H1 (cell line): ENCODE measurements around the gene TK2.

Experiments used
- BRCA1 ChIP-seq: IDR thresholded peaks from 2 replicates; pipeline ENCODE4 v1.6.1; 2012; ENCODE audit warnings: low read depth, low read length, improper control_type of control experiment
- EZH2 ChIP-seq: fragments of 200-600 bp; sonication (generic); IDR thresholded peaks from 2 replicates; pipeline ENCODE4 v1.7.1; 2012; ENCODE audit warnings: low read depth, mild to moderate bottlenecking, moderate library complexity, low read length, inconsistent platforms; ENCODE audit not compliant: severe bottlenecking
- MAFK ChIP-seq: IDR thresholded peaks from 2 replicates; pipeline ENCODE4 v1.6.1; 2012; ENCODE audit warnings: low read depth, mild to moderate bottlenecking, improper control_type of control experiment, low read length
- RAD21 ChIP-seq, 2 experiments: IDR thresholded peaks in 1 of 2; conservative IDR thresholded peaks in 1 of 2; 2 replicates each; pipeline ENCODE4 v1.6.1; 2011; ENCODE audit warnings: low read depth in 2 of 2, low read length in 2 of 2, improper control_type of control experiment in 1 of 2, inconsistent platforms in 1 of 2, mild to moderate bottlenecking in 1 of 2, moderate library complexity in 1 of 2
- SUZ12 ChIP-seq: fragments of 200-600 bp; sonication (generic); IDR thresholded peaks from 2 replicates; pipeline ENCODE4 v1.6.1; 2012; ENCODE audit warnings: mild to moderate bottlenecking, inconsistent platforms, low read length, moderate library complexity, mixed read lengths
- USF2 ChIP-seq: IDR thresholded peaks from 2 replicates; pipeline ENCODE4 v1.6.1; 2011; ENCODE audit warnings: low read length, improper control_type of control experiment
- ZNF274 ChIP-seq: IDR thresholded peaks from 2 replicates; pipeline ENCODE4 v1.7.0; 2012; ENCODE audit warnings: low read length, borderline replicate concordance; ENCODE audit errors: extremely low read depth
- TF ChIP-seq, protein P1 (sequence below), 3 experiments: IDR thresholded peaks; 1 replicate in 2 of 3; 2 replicates in 1 of 3; pipeline versions ENCODE4 v1.5.1 to v1.6.1; 2011; ENCODE audit warnings: low read length in 3 of 3, mild to moderate bottlenecking in 3 of 3, inconsistent platforms in 2 of 3, low read depth in 1 of 3, moderate library complexity in 1 of 3; ENCODE audit not compliant: insufficient read depth in 1 of 3; ENCODE audit errors: control extremely low read depth in 1 of 3

DNA sequence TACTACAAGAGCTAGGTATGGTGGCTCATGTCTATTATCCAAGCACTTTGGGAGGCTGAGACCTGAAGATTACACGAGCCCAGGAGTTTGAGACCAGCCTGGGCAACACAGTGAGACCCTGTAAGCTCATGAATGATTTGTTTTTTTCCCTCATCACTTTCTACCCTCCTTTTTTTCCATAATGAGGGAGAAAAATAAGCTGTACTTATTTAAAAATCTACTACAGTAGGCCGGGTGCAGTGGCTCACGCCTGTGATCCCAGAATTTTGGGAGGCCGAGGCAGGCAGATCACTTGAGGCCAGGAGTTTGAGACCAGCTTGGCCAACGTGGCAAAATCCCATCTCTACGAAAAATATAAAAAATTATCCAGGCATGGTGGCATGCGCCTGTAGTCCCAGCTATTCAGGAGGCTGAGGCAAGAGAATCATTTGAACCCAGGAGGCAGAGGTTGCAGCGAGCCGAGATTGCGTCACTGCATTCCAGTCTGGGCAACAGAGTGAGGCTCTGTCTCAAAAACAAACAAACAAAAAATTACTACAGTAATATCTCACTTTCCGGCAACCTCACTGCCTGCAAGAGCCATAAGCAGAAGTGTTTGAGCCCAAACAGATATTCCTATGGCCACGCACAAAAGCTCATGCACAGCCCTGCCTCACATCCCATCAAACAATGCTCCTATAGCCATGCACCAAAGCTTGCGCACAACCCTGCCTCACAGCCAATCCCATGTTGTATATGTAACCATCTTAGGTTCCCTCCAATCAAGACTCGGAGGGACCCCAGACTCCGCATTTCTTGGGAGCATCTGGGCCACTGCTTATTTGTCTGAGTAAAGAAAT is 37.4 kb downstream of the TK2 start:
- TF ChIP-seq MAFK (no peak), USF2 (no peak), RAD21 (IDR thresholded peaks at IDR 0.05 in 1 of 2, conservative IDR thresholded peaks at IDR 0.05 in 1 of 2; ENCODE audit: low read depth in 2 of 2, low read length in 2 of 2) (no peak), EZH2 (no peak), ZNF274 (no peak), BRCA1 (no peak), SUZ12 (no peak)
- TF ChIP-seq, protein P1, sequence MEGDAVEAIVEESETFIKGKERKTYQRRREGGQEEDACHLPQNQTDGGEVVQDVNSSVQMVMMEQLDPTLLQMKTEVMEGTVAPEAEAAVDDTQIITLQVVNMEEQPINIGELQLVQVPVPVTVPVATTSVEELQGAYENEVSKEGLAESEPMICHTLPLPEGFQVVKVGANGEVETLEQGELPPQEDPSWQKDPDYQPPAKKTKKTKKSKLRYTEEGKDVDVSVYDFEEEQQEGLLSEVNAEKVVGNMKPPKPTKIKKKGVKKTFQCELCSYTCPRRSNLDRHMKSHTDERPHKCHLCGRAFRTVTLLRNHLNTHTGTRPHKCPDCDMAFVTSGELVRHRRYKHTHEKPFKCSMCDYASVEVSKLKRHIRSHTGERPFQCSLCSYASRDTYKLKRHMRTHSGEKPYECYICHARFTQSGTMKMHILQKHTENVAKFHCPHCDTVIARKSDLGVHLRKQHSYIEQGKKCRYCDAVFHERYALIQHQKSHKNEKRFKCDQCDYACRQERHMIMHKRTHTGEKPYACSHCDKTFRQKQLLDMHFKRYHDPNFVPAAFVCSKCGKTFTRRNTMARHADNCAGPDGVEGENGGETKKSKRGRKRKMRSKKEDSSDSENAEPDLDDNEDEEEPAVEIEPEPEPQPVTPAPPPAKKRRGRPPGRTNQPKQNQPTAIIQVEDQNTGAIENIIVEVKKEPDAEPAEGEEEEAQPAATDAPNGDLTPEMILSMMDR (IDR thresholded peaks at IDR 0.05; ENCODE audit: control extremely low read depth in 1 of 3, insufficient read depth in 1 of 3, low read depth in 1 of 3, low read length in 3 of 3) = no peak
